ENCODE data around the gene ARHGEF26.

The ARHGEF26 gene

GRCh38 chr3:154156530-154156929 is 35.3 kb downstream of the ARHGEF26 start:
- no peak for DNase-seq

DNA sequence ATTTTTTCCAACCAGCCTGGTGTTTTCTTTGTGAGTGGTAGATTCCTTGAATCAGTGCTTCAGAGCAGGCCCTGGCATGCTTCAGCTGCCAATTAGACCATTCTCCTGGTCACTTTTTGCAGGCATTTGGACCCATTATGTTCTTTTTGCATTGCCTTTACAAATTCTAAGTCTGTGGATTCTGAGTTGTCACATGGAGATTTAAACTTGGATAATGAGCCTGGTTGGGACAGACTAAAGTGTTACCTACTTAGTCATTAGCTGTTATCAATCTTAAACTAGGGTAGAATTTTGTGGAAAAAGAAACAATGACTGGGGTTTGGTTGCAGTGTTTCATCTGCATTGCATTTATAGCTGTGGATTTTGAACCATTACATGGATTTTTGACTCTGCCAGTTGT is 40.6 kb downstream of the ARHGEF26 start:
- DNase-seq: no peak

- DNase-seq: no peak
Measured at GRCh38 chr3:154164387-154164786, 43.2 kb downstream of the ARHGEF26 start.

DNA sequence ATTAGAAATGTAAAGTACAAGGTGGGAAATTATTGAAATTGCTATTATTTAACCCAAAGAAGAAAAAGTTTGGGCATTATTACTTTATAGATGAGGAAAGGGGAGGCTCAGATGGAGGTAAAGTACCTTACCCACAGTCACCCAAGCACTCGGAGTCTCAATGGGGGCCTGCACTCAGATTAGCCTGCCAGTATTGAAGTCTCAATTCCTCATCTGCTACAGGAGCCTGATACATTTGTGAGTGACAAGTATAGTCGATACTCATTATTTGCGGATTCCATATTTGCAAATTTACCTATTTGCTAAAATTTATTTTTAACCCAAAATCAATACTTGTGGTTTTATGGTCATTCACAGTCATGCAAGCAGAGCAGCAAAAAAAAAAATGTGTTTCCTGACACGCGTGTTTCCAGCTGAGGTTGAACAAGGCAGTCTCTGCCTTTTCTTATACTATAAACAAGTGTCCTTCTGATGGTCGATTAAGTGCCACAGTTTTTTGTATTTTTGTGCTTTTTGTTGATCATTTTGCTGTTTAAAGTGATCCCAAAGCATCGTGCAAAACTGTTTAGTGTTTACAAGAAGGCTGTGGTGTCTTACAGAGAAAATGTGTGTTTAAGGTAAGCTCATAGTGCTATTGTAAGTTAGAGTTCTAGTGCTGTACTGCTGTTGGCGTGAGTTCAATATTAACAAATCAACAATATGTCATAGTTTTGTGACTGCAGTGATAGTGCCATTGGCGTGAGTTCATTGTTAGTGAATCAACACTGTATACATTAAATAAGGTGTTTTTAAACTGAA is 48.0 kb downstream of the ARHGEF26 start:
- DNase-seq: no peak

DNA sequence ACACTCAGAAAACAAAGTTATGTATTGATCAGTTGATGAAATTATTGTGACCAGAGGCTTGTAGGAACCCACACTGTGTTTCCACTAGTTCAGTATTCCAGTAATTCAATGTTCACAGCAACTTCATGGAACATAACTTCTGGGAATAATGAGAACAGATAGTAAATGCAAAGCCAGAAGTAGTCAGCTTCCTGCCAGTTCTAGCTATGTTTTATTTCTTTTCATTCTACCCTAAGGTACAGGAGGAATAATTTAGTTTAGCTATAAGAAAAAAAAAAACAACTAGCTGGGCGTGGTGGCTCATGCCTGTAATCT is 48.6 kb downstream of the ARHGEF26 start:
- no peak for DNase-seq

- no peak for DNase-seq
Measured at GRCh38 chr3:154170300-154170699, 49.1 kb downstream of the ARHGEF26 start.

GRCh38 chr3:154175041-154175440 is 53.9 kb downstream of the ARHGEF26 start:
- no peak for DNase-seq

GRCh38 chr3:154176036-154176435 is 54.8 kb downstream of the ARHGEF26 start:
- DNase-seq: peak; percentile 13

DNA sequence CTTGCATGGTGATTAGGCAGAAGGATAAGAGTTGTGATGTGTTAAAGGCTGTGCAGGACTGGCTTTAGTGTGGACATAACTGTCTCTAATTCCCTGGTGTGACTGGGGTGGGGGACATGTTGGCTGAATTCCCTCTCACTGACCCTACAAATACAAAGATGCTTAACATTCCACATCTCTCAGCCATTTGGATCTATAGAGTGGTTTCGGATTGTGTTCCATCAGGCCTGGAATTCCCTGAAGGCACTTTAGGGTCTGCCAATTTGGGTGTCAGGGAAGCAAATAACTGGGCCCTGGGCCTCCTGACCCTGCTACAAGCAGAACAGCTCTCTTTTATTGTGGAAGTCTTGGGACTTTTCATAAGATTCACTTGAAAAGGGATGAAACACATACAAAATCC is 56.2 kb downstream of the ARHGEF26 start:
- DNase-seq: no peak

DNA sequence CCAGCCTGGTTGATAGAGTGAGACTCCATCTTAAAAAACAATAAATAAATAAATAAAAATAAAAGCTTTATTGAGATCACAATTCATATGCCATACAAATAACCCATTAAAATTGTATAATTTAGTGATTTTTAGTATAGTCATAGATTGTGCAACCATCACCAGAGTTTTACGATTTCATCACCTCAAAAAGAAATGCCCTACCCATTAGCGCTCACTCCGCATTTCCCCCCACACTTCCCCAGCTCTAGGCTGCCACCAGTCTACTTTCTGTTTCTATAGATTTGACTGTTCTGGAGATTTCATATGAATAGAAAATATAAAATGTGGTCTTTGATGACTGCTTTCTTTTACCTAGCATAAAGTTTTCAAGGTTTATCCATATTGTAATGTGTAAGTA is 57.0 kb downstream of the ARHGEF26 start:
- DNase-seq: no peak

DNA sequence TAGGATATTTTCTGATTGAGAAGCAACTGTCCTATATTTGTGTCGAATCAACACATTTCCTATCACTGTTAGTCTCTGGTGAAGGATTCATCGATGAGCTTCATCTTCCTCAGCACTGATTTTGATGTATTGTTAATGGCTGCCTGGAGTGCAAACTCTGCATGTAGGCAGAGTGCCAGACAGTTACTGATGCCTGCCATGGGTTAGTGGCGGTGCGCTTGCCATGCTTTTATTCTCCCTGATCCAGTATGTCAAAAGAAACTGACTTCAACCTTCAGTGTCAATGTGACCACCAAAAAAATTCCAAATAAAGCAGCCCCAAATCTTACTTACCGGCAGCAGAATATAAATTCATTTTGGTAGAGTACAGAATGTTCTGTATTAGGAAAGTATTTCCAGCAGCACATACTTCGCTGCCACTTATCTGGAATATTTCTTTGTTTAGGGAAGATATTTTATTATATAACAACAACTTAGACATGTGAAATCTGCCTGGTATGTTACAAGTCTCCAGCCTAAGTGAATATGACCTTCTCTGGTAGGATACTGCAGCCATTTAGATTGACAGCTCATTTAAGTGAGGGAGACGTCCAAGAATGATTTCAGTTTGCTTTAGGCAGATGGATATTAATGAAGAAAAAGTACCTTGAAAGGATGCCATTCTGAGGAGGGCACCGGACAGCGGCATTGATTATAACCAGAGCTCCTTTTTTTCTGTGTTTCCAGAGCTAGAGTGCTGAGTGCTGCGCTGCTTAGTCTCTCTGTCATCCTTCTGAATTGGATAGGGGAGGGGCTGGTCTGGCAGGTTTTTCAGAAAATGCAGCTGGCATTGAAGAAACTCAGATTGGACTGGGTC is 59.9 kb downstream of the ARHGEF26 start:
- no peak for DNase-seq

DNA sequence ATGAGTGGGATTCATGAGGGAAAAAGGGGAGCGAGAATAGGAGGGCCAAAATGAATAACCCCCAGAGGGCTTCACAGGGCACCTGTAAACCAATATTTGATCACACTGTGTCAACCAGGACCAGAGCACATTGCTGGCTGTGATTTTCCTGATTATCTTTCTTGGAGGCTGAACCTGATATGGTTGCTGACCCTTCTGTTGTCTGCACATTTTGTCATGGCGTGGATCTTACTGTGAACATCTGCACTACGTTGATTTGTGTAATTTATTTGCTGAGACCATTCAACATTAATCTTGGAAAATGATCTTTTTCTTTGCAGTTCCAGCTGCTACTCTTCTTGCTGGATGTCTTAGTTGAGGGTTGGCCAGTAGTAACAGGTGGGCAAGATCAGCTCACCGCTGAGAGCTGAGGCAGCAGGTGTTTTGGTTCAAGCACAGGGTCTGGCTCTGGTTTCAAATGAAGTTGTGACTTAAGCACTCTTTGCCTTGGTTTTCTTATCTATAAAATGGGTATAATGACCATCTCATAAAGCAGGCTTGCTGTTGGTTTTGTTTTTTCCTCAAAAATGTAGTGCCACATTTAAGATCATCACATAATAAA is 61.2 kb downstream of the ARHGEF26 start:
- no peak for DNase-seq

GRCh38 chr3:154182975-154183374 is 61.8 kb downstream of the ARHGEF26 start:
- no peak for DNase-seq

GRCh38 chr3:154184582-154184981 is 63.4 kb downstream of the ARHGEF26 start:
- no peak for DNase-seq

DNA sequence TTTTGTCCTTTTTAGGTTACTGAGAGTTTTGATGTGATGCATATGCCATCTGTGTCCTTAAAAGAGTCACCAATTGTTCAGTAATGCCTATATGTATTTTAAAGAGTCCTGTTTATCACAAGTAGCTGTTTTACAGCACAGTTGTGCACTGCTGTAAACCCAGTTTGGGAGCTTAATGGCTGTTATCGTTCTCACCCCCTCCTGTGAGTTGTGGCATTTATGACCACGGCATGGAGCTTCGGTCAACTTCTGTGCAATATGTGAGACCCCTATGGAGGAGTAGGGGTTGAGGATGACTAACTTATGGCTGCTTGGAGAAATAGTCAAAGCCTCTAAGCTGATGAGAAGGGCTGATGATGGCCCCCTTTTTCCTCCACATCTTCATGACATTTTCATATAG is 67.2 kb downstream of the ARHGEF26 start:
- no peak for DNase-seq

DNA sequence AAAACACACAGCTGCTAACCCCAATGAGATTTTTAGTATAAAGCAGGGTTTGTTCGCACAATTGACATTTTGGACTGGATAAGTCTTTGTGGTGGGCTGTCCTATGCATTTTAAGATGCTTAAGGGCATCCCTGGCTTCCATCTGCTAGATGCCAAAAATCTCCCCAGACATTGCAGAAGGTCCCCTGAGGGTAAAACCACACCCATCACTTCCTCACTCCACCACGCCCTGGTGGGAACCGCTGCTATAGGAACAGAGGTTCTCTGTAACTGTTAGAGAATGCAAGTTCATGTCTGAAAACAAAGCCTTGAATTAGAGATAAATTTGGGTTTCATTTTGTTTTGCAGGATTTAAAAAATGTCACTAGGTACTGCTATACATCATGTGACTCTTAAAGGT is 67.7 kb downstream of the ARHGEF26 start:
- peak; percentile 17 for DNase-seq

- no peak for DNase-seq
Measured at GRCh38 chr3:154191520-154191919, 70.3 kb downstream of the ARHGEF26 start.

GRCh38 chr3:154192225-154192624 is 71.0 kb downstream of the ARHGEF26 start:
- DNase-seq: no peak

DNA sequence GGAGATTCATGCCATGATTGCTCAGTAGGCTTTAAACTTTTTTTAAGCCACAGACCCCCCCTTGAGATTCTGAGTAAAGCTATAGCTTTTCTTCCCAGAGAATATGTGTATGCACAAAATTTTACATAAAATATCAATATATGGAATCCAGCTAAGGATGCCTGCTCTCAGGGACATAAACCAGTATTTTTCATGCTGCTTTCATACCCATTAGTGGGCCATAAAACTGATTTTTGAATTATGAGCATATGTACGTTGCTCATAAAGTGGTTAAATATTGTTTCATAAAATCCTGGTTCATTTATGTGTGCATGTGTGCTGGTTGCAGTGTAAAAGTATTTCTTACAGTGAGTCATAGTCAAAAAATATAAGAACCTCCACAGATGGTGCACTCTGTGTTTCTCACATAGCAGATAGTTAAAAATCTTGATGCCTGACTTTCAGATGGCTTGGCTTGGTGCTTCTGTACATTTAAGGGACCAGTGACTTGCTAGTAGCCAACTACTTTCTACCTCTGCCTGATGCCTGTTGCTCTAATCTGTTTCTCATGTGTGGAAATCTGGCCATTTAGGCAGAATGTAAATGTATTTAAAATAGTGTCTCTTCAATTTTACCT is 71.9 kb downstream of the ARHGEF26 start:
- peak; percentile 34 for DNase-seq

- DNase-seq: no peak
Measured at GRCh38 chr3:154194877-154195276, 73.7 kb downstream of the ARHGEF26 start.

GRCh38 chr3:154195620-154196356 is 74.6 kb downstream of the ARHGEF26 start:
- DNase-seq: no peak

GRCh38 chr3:154197751-154198150 is 76.6 kb downstream of the ARHGEF26 start:
- DNase-seq: no peak
